T47D (cell line): Measurements from ENCODE around the gene CTCF.

Experiments
- DNase-seq, 2 experiments: peaks; one replicate each; pipeline versions ENCODE4 v3.0.0 to v3.0.0-alpha.2; 2011 to 2012; ENCODE audit warnings: low read depth in 1 of 2, low spot score in 1 of 2
- JUND ChIP-seq: IDR thresholded peaks from 2 replicates; pipeline ENCODE4 v1.6.1; 2012; ENCODE audit warnings: low read depth
- in situ Hi-C: cut with HindIII; loops from 2 replicates; pipeline ENCODE4 v1.10.0; 2016; ENCODE audit warnings: low sequenced_read_pairs, low pct_unique_long_range_greater_than_20kb

The CTCF gene

GRCh38 chr16:67685388-67686112 lies 123.2 kb downstream of the CTCF start:
- no peak for TF ChIP-seq JUND
- no peak for DNase-seq
- in situ Hi-C loops = no loop called here
